Chondrocyte (in vitro differentiated cells): ENCODE results near the gene CIB2. TPM values are rescaled to one million over a fixed set of nuclear protein-coding genes. Genes with fewer than 3 reads are reported as not detected.

ENCODE experiments used
- DNase-seq: peaks from one replicate; pipeline ENCODE4 v3.0.0; 2021; ENCODE audit warnings: mixed read lengths, low spot score
- H3K27ac Mint-ChIP-seq: one replicate; pipeline ENCODE4 v1.8.0; 2021; ENCODE audit warnings: mild to moderate bottlenecking, moderate library complexity, mixed read lengths; ENCODE audit not compliant: unreplicated experiment
- H3K27me3 Mint-ChIP-seq: 2 replicates; pipeline ENCODE4 v1.8.0; 2021; ENCODE audit warnings: low read depth, mixed read lengths
- H3K36me3 Mint-ChIP-seq: 2 replicates; pipeline ENCODE4 v1.8.0; 2021; ENCODE audit warnings: low read depth, mixed read lengths
- H3K4me1 Mint-ChIP-seq: 2 replicates; pipeline ENCODE4 v1.8.0; 2021; ENCODE audit warnings: low read depth, mild to moderate bottlenecking, mixed read lengths
- H3K4me3 Mint-ChIP-seq: one replicate; pipeline ENCODE4 v1.8.0; 2021; ENCODE audit warnings: mild to moderate bottlenecking, moderate library complexity, mixed read lengths; ENCODE audit not compliant: unreplicated experiment
- H3K9me3 Mint-ChIP-seq: 2 replicates; pipeline ENCODE4 v1.8.0; 2021; ENCODE audit warnings: low read depth, mixed read lengths
- CTCF ChIP-seq: fragments of 200-600 bp; sonication (generic); IDR thresholded peaks from 2 replicates; pipeline ENCODE4 v1.5.0; 2021; ENCODE audit warnings: antibody characterized with exemption, mild to moderate bottlenecking, moderate library complexity
- long read RNA-seq: library from polyadenylated mRNA; stranded (forward); transcript quantifications from one replicate; pipeline ENCODE4 v2.0.0, GENCODE V29; 2021
- total RNA-seq: library from RNA; stranded (reverse); gene quantifications from 3 replicates; pipeline ENCODE4 v1.2.1, GENCODE V29; 2021

Gene CIB2
- 5.7 to 8.8 TPM (median 8.0 TPM) in 3 replicates for total RNA-seq
- long read RNA-seq, transcript CIB2-201 (6 exons, 1,598 nt) = major isoform, 13 of 17 reads
- long read RNA-seq, partial matches to known transcripts = 0 of 17 reads
- long read RNA-seq, other reads (novel, unspliced or antisense) = 3 of 17 reads

GRCh38 chr15:78131295-78132061 lies at the start of gene CIB2:
TSS of gene CIB2 (minus strand) at chr15:78131445. CDS start at chr15:78131215, 230 bp downstream.
- no peaks in the 10 kb centered on the region for H3K9me3 Mint-ChIP-seq
- H3K36me3 Mint-ChIP-seq = no peaks in the 10 kb centered on the region
- H3K27ac Mint-ChIP-seq = peak within 1 kb of the TSS; percentile 79
- peak; percentile 87 for TF ChIP-seq CTCF
- H3K27me3 Mint-ChIP-seq = no peaks in the 10 kb centered on the region
- no peak for DNase-seq
- peak within 1 kb of the TSS; percentile 84 for H3K4me3 Mint-ChIP-seq
- peaks cover 12% of the 10 kb centered on the region for H3K4me1 Mint-ChIP-seq

GRCh38 chr15:78179906-78180305 lies 48.7 kb upstream of the CIB2 start:
- no peak for DNase-seq
- no peak for TF ChIP-seq CTCF
- H3K36me3 Mint-ChIP-seq = no peaks in the 10 kb centered on the region
- H3K27ac Mint-ChIP-seq = no peak overlapping the region
- no peak overlapping the region for H3K4me3 Mint-ChIP-seq
- H3K4me1 Mint-ChIP-seq = no peaks in the 10 kb centered on the region
- no peaks in the 10 kb centered on the region for H3K27me3 Mint-ChIP-seq
- no peaks in the 10 kb centered on the region for H3K9me3 Mint-ChIP-seq

GRCh38 chr15:78179286-78179840 lies 48.1 kb upstream of the CIB2 start:
- Mint-ChIP-seq H3K36me3 (peaks cover 2% of the 10 kb centered on the region), H3K4me1 (no peaks in the 10 kb centered on the region), H3K27ac (no peak overlapping the region), H3K27me3 (no peaks in the 10 kb centered on the region), H3K9me3 (no peaks in the 10 kb centered on the region), H3K4me3 (no peak overlapping the region)
- DNase-seq = no peak
- no peak for TF ChIP-seq CTCF

- H3K27ac Mint-ChIP-seq = no peak overlapping the region
- H3K27me3 Mint-ChIP-seq = no peaks in the 10 kb centered on the region
- H3K9me3 Mint-ChIP-seq = no peaks in the 10 kb centered on the region
- peaks cover 3% of the 10 kb centered on the region for H3K36me3 Mint-ChIP-seq
- no peak for DNase-seq
- TF ChIP-seq CTCF = no peak
- no peaks in the 10 kb centered on the region for H3K4me1 Mint-ChIP-seq
- no peak overlapping the region for H3K4me3 Mint-ChIP-seq
Observed at GRCh38 chr15:78178064-78178463, 46.8 kb upstream of the CIB2 start.

GRCh38 chr15:78177447-78177873 lies 46.2 kb upstream of the CIB2 start:
- TF ChIP-seq CTCF = peak; percentile 86
- no peaks in the 10 kb centered on the region for H3K27me3 Mint-ChIP-seq
- H3K27ac Mint-ChIP-seq = no peak overlapping the region
- H3K9me3 Mint-ChIP-seq = no peaks in the 10 kb centered on the region
- peaks cover 7% of the 10 kb centered on the region for H3K36me3 Mint-ChIP-seq
- H3K4me1 Mint-ChIP-seq = no peaks in the 10 kb centered on the region
- no peak overlapping the region for H3K4me3 Mint-ChIP-seq
- DNase-seq = no peak
